Smooth muscle cell (in vitro differentiated cells): Measurements from ENCODE around the gene COBL. TPM values are rescaled to one million over a fixed set of nuclear protein-coding genes. Genes with fewer than 3 reads are reported as not detected.

ENCODE experiments used
- DNase-seq: peaks from one replicate; lab custom pipeline; 2025; ENCODE audit not compliant: unreplicated experiment; lab: John Stamatoyannopoulos, UW
- H2AFZ ChIP-seq: fragments of 200-600 bp; sonication (generic); 2 replicates; pipeline ENCODE4 v1.6.0; 2016; ENCODE audit warnings: antibody characterized with exemption, low read depth, mild to moderate bottlenecking
- H3F3A ChIP-seq: fragments of 200-600 bp; sonication (generic); 2 replicates; pipeline ENCODE4 v1.6.0; 2017; ENCODE audit warnings: antibody characterized with exemption, low read depth
- H3K27ac ChIP-seq: fragments of 200-600 bp; sonication (generic); 2 replicates; pipeline ENCODE4 v1.5.1; 2016; ENCODE audit warnings: low read depth, mild to moderate bottlenecking
- H3K27me3 ChIP-seq: fragments of 200-600 bp; sonication (generic); 2 replicates; pipeline ENCODE4 v1.6.1; 2016; ENCODE audit warnings: low read depth, mild to moderate bottlenecking
- H3K36me3 ChIP-seq: fragments of 200-600 bp; sonication (generic); 2 replicates; pipeline ENCODE4 v1.5.1; 2016; ENCODE audit warnings: low read depth
- H3K4me1 ChIP-seq: fragments of 200-600 bp; sonication (generic); 2 replicates; pipeline ENCODE4 v1.5.1; 2016; ENCODE audit warnings: low read depth
- H3K4me2 ChIP-seq: fragments of 200-600 bp; sonication (generic); 2 replicates; pipeline ENCODE4 v1.6.0; 2016; ENCODE audit warnings: mild to moderate bottlenecking
- H3K4me3 ChIP-seq: fragments of 200-600 bp; sonication (generic); 2 replicates; pipeline ENCODE4 v1.5.1; 2016; ENCODE audit warnings: mild to moderate bottlenecking
- H3K79me2 ChIP-seq: fragments of 200-600 bp; sonication (generic); 2 replicates; pipeline ENCODE4 v1.6.0; 2016; ENCODE audit warnings: low read depth, mild to moderate bottlenecking
- H3K9ac ChIP-seq: fragments of 200-600 bp; sonication (generic); 2 replicates; pipeline ENCODE4 v1.6.0; 2016; ENCODE audit warnings: low read depth
- H3K9me3 ChIP-seq: fragments of 200-600 bp; sonication (generic); replicated peaks from 2 replicates; pipeline ENCODE4 v1.5.1; 2016; ENCODE audit warnings: low read depth
- H4K20me1 ChIP-seq: fragments of 200-600 bp; sonication (generic); 2 replicates; pipeline ENCODE4 v1.6.0; 2016; ENCODE audit warnings: low read depth
- WGBS: methylation state at CpG from one replicate; pipeline ENCODE4 v1.1.7; 2016; ENCODE audit warnings: low lambda C conversion rate; 5-methylcytosine and 5-hydroxymethylcytosine counted together
- polyA plus RNA-seq: library from polyadenylated mRNA; unstranded; fragments of >200 nt; fragmentation: Nextera tagmentation; extraction: Ambion mirVana; gene quantifications from 2 replicates; pipeline ENCODE4 v1.2.1, GENCODE V29; 2016
- total RNA-seq: library from RNA; depleted of rRNA; stranded (reverse); fragments of >200 nt; gene quantifications from 2 replicates; pipeline ENCODE4 v1.2.3, GENCODE V29; 2014
- TF ChIP-seq, protein P1 (sequence below): fragments of 200-600 bp; sonication (generic); IDR thresholded peaks from 2 replicates; pipeline ENCODE4 v1.5.1; 2017; ENCODE audit warnings: borderline replicate concordance, mild to moderate bottlenecking, antibody characterized with exemption; ENCODE audit not compliant: insufficient read depth, poor library complexity, severe bottlenecking

The COBL gene
- total and polyA plus RNA-seq, 2 experiments from 2014 or later = 0.47 to 2.8 TPM

DNA sequence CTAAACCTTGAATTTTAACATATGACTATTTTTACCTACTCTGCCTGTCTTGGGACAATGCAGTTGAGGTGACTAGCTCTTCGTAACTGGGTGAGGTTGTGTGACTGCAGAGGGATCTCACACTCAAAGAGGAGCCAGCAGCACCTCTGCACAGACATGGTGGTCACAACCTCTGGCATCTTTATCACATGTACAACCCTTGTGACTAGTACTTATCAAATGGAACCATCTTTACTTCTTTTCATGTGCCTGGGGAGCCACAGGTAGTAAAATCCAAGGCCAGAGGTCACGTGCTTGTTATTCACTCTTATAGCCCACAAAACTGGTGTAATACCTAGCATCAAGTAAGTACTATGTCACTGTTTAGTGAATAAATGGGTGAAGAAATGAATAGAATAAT lies 244.3 kb downstream of the COBL start:
- Histone ChIP-seq H2AFZ (no peak overlapping the region), H3K4me2 (no peak overlapping the region), H4K20me1 (no peaks in the 10 kb centered on the region), H3K4me3 (no peak overlapping the region), H3K9ac (no peak overlapping the region), H3K79me2 (no peaks in the 10 kb centered on the region), H3F3A (no peaks in the 10 kb centered on the region), H3K27ac (no peak overlapping the region), H3K9me3 (no peaks in the 10 kb centered on the region), H3K4me1 (peaks cover 5% of the 10 kb centered on the region), H3K27me3 (no peaks in the 10 kb centered on the region), H3K36me3 (no peaks in the 10 kb centered on the region)
- 90% methylated on average over 2 of the region's 2 CpGs for WGBS
- DNase-seq = no peak
- TF ChIP-seq, protein P1, sequence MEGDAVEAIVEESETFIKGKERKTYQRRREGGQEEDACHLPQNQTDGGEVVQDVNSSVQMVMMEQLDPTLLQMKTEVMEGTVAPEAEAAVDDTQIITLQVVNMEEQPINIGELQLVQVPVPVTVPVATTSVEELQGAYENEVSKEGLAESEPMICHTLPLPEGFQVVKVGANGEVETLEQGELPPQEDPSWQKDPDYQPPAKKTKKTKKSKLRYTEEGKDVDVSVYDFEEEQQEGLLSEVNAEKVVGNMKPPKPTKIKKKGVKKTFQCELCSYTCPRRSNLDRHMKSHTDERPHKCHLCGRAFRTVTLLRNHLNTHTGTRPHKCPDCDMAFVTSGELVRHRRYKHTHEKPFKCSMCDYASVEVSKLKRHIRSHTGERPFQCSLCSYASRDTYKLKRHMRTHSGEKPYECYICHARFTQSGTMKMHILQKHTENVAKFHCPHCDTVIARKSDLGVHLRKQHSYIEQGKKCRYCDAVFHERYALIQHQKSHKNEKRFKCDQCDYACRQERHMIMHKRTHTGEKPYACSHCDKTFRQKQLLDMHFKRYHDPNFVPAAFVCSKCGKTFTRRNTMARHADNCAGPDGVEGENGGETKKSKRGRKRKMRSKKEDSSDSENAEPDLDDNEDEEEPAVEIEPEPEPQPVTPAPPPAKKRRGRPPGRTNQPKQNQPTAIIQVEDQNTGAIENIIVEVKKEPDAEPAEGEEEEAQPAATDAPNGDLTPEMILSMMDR = no peak

DNA sequence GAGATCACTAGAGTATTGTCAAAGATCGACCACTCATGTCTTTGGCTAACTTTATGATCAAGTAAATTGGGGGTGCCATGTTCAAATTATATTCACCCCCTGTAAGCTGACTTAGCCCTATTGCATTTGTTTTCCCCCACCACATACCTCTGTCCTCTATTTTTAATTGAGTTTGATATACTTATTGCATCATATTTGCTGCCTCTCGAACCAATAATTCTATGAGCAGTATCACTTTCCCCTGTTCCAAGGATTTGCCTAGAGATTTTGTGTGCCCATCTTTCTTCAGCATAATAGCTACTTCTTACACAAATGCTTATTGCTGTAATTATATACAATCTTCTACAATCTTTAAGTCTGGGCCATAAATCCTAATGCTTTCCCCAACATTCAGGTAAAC lies 245.2 kb downstream of the COBL start:
- TF ChIP-seq, protein P1 = no peak
- H4K20me1 ChIP-seq = no peaks in the 10 kb centered on the region
- WGBS = 95% methylated on average over 2 of the region's 2 CpGs

DNA sequence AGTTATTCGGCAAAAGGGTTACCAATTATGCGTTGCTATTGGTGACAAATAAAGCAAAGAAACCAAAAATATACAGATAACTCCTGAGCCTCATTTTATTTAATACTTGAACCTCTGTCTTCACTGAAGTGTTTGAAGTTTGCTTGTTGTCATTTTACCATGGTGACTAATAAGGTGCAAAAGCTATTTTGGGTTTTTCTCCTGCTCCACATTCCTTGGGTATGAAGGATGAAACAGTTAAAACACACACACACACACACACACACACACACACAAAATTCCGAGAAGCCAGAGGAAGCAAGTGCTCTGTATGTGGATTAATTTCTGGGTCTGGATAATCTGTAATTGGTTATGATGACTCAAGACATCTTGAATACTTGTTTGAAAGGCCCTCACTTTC lies 246.5 kb downstream of the COBL start:
- Histone ChIP-seq H2AFZ (no peak overlapping the region), H3K4me3 (no peak overlapping the region), H3K27me3 (no peaks in the 10 kb centered on the region), H3K27ac (no peak overlapping the region), H4K20me1 (no peaks in the 10 kb centered on the region), H3F3A (no peaks in the 10 kb centered on the region), H3K9me3 (no peaks in the 10 kb centered on the region), H3K36me3 (no peaks in the 10 kb centered on the region), H3K79me2 (no peaks in the 10 kb centered on the region), H3K9ac (peak overlapping the region; percentile 23), H3K4me1 (peaks cover 5% of the 10 kb centered on the region), H3K4me2 (no peak overlapping the region)
- 72% methylated on average over 3 of the region's 3 CpGs for WGBS
- TF ChIP-seq, protein P1 = no peak
- DNase-seq = no peak

More for the DNA sequence above, 245.2 kb downstream of the COBL start:
- no peaks in the 10 kb centered on the region for H3K27me3 ChIP-seq
- H3F3A ChIP-seq = no peaks in the 10 kb centered on the region
- no peak overlapping the region for H3K27ac ChIP-seq
- H3K4me1 ChIP-seq = peaks cover 5% of the 10 kb centered on the region
- H3K36me3 ChIP-seq = no peaks in the 10 kb centered on the region
- H3K9ac ChIP-seq = no peak overlapping the region
- no peaks in the 10 kb centered on the region for H3K9me3 ChIP-seq
- H2AFZ ChIP-seq = no peak overlapping the region
- no peaks in the 10 kb centered on the region for H3K79me2 ChIP-seq
- DNase-seq = no peak
- no peak overlapping the region for H3K4me2 ChIP-seq
- H3K4me3 ChIP-seq = no peak overlapping the region

DNA sequence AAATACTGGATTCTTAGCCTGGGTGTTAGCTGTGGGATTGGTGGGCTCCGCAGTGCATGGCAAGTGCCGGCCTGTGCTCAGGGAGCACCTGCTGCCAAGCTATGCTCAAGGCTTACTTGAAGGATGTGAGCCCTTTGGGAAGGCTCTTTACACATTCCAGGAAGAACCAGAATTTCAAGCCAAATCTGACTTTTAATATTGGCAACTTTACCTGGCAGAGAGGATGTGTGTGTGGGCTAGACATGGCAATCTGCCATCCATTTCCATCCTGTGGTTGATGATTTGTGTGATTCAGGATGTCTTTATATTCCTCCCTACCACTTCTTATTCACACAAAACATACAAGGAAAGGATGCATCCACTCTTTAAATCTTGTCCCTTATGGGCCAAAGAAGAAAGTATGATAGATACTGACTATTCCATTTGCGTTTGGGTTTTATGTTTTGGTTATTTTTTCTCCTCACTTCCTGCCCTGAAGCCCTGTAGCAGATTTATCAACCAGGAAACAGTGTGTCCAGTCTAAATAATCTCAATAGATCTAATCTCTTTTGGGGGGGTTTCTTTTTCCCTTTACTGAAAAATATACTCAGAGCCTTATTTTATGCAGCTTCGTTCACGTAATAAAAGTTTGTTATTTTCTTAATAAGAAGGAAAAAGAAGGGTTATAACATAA lies 247.1 kb downstream of the COBL start:
- no peak for DNase-seq
- no peaks in the 10 kb centered on the region for H3K27me3 ChIP-seq
- H2AFZ ChIP-seq = no peak overlapping the region
- no peaks in the 10 kb centered on the region for H3K9me3 ChIP-seq
- no peaks in the 10 kb centered on the region for H3K79me2 ChIP-seq
- H4K20me1 ChIP-seq = no peaks in the 10 kb centered on the region
- 95% methylated on average over 5 of the region's 5 CpGs for WGBS
- peak overlapping the region; percentile 23 for H3K9ac ChIP-seq
- no peak overlapping the region for H3K4me3 ChIP-seq
- H3K4me1 ChIP-seq = peaks cover 4% of the 10 kb centered on the region
- TF ChIP-seq, protein P1 = no peak
- no peaks in the 10 kb centered on the region for H3F3A ChIP-seq
- H3K36me3 ChIP-seq = no peaks in the 10 kb centered on the region
- H3K27ac ChIP-seq = no peak overlapping the region
- no peak overlapping the region for H3K4me2 ChIP-seq
